ENCODE measurements around the gene SRSF4.

SRSF4 gene

GRCh38 chr1:29125788-29126187 lies 55.9 kb downstream of the SRSF4 start:
- DNase-seq (ENCODE audit: low read depth): no peak
- TF ChIP-seq, protein P1, sequence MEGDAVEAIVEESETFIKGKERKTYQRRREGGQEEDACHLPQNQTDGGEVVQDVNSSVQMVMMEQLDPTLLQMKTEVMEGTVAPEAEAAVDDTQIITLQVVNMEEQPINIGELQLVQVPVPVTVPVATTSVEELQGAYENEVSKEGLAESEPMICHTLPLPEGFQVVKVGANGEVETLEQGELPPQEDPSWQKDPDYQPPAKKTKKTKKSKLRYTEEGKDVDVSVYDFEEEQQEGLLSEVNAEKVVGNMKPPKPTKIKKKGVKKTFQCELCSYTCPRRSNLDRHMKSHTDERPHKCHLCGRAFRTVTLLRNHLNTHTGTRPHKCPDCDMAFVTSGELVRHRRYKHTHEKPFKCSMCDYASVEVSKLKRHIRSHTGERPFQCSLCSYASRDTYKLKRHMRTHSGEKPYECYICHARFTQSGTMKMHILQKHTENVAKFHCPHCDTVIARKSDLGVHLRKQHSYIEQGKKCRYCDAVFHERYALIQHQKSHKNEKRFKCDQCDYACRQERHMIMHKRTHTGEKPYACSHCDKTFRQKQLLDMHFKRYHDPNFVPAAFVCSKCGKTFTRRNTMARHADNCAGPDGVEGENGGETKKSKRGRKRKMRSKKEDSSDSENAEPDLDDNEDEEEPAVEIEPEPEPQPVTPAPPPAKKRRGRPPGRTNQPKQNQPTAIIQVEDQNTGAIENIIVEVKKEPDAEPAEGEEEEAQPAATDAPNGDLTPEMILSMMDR (conservative IDR thresholded peaks at IDR 0.05; ENCODE audit: low read depth, low read length): no peak
- H3K4me3 ChIP-seq (ENCODE audit: low read length): no peak overlapping the region

- TF ChIP-seq, protein P1 (conservative IDR thresholded peaks at IDR 0.05; ENCODE audit: low read depth, low read length): no peak
- no peak for DNase-seq (ENCODE audit: low read depth)
- H3K4me3 ChIP-seq (ENCODE audit: low read length): peak overlapping the region; percentile 60
Measured at GRCh38 chr1:29125237-29125641, 56.5 kb downstream of the SRSF4 start.

GRCh38 chr1:29124366-29125236 lies 57.1 kb downstream of the SRSF4 start:
- peak overlapping the region; percentile 60 for H3K4me3 ChIP-seq (ENCODE audit: low read length)
- no peak for DNase-seq (ENCODE audit: low read depth)

GRCh38 chr1:29123887-29124365 lies 57.8 kb downstream of the SRSF4 start, which contains the start of gene TMEM200B:
Gene TMEM200B, minus strand, starts transcription at chr1:29123903. Its CDS starts 2,075 bp downstream, at chr1:29121828.
- no peak for DNase-seq (ENCODE audit: low read depth)
- H3K4me3 ChIP-seq (ENCODE audit: low read length): peak within 1 kb of the TSS; percentile 60
- TF ChIP-seq, protein P1 (conservative IDR thresholded peaks at IDR 0.05; ENCODE audit: low read depth, low read length): no peak

More at GRCh38 chr1:29124366-29125236, 57.1 kb downstream of the SRSF4 start:
- TF ChIP-seq, protein P1 (conservative IDR thresholded peaks at IDR 0.05; ENCODE audit: low read depth, low read length): peak; percentile 56

GRCh38 chr1:29123053-29123886 lies 58.4 kb downstream of the SRSF4 start:
- no peak for DNase-seq (ENCODE audit: low read depth)
- TF ChIP-seq, protein P1 (conservative IDR thresholded peaks at IDR 0.05; ENCODE audit: low read depth, low read length): no peak
- peak overlapping the region; percentile 37 for H3K4me3 ChIP-seq (ENCODE audit: low read length)

DNA sequence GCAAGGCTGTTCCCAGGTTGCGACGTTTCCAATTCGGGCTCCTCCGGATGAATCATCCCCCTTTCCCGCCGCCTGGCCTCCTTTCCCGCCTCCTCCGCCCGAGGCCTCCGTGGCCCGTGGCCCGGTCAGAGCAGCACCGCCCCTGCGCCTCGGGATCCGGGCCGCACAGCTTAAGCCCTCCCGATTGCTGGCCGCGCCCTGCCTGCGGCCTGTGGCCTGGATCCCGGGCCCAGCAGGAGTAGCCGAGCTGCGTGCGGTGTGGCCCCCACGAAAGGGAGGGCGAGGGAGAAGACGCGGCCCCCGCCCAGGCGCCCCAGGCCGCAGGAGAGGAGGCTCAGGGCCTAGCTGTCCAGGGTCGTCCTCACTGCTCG lies 59.0 kb downstream of the SRSF4 start:
- no peak for DNase-seq (ENCODE audit: low read depth)
- TF ChIP-seq, protein P1 (conservative IDR thresholded peaks at IDR 0.05; ENCODE audit: low read depth, low read length): no peak
- peak overlapping the region; percentile 37 for H3K4me3 ChIP-seq (ENCODE audit: low read length)
